BJ (cell line): ENCODE data around the gene HERC3. TPM values are rescaled to one million over a fixed set of nuclear protein-coding genes. Genes with fewer than 3 reads are reported as not detected.

ENCODE experiments used
- CTCF ChIA-PET: fragments of 350-600 bp; formaldehyde crosslinking; extraction: SDS; loops from one replicate; lab custom pipeline; 2021; ENCODE audit warnings: antibody characterized with exemption, inconsistent platforms; lab: Yijun Ruan, JAX
- POLR2A ChIA-PET: fragments of 300-600 bp; sonication (Branson Sonifier 250); formaldehyde crosslinking; extraction: SDS; loops from one replicate; lab custom pipeline; 2021; ENCODE audit warnings: antibody characterized with exemption; lab: Charles Lee
- DNase-seq: peaks from one replicate; pipeline ENCODE4 v3.0.0-alpha.2; 2011; ENCODE audit warnings: low read depth
- H3K27me3 ChIP-seq: 2 replicates; pipeline ENCODE4 v1.6.0; 2011; ENCODE audit warnings: low read length; ENCODE audit not compliant: control insufficient read depth, insufficient read depth
- H3K36me3 ChIP-seq: 2 replicates; pipeline ENCODE4 v1.5.1; 2011; ENCODE audit warnings: low read length; ENCODE audit not compliant: control insufficient read depth, insufficient read depth
- H3K4me3 ChIP-seq: 2 replicates; pipeline ENCODE4 v1.5.1; 2011; ENCODE audit warnings: low read depth, mild to moderate bottlenecking, control low read depth, low read length
- polyA plus RNA-seq: library from polyadenylated mRNA; depleted of rRNA; stranded (reverse); fragments of >200 nt; gene quantifications from 2 replicates; pipeline ENCODE4 v1.2.3, GENCODE V29; 2011
- TF ChIP-seq, protein P1 (sequence below): IDR thresholded peaks from 2 replicates; pipeline ENCODE4 v1.5.1; 2011; ENCODE audit warnings: low read depth, mild to moderate bottlenecking, control low read depth, inconsistent platforms, low read length, moderate library complexity; ENCODE audit not compliant: insufficient read depth

The HERC3 gene
- polyA plus RNA-seq, 1 experiment: 13.0 TPM

DNA sequence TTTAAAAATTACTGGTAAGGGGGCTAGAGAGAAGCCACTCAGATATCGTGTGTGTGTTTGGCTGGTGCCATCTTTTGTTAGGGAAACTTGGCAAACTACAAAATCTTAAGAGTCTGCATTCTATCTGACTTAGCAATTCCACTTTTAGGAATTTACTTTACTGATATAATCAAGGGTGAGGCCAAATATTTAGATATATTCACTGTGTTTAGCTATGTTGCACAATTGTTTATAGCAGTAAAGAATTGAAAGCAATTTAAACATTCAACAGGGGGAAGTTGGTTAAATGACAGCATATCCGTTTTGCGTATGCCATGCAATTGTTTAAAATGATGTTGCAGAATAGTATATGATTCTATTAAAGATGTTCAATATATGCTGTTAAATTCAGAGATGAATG is 6.4 kb upstream of the HERC3 start:
- Histone ChIP-seq H3K27me3 (no peaks in the 10 kb centered on the region), H3K36me3 (no peaks in the 10 kb centered on the region), H3K4me3 (no peak overlapping the region)
- ChIA-PET POLR2A (no interaction called here), CTCF (no interaction called here)
- DNase-seq: no peak
- TF ChIP-seq, protein P1, sequence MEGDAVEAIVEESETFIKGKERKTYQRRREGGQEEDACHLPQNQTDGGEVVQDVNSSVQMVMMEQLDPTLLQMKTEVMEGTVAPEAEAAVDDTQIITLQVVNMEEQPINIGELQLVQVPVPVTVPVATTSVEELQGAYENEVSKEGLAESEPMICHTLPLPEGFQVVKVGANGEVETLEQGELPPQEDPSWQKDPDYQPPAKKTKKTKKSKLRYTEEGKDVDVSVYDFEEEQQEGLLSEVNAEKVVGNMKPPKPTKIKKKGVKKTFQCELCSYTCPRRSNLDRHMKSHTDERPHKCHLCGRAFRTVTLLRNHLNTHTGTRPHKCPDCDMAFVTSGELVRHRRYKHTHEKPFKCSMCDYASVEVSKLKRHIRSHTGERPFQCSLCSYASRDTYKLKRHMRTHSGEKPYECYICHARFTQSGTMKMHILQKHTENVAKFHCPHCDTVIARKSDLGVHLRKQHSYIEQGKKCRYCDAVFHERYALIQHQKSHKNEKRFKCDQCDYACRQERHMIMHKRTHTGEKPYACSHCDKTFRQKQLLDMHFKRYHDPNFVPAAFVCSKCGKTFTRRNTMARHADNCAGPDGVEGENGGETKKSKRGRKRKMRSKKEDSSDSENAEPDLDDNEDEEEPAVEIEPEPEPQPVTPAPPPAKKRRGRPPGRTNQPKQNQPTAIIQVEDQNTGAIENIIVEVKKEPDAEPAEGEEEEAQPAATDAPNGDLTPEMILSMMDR: no peak

DNA sequence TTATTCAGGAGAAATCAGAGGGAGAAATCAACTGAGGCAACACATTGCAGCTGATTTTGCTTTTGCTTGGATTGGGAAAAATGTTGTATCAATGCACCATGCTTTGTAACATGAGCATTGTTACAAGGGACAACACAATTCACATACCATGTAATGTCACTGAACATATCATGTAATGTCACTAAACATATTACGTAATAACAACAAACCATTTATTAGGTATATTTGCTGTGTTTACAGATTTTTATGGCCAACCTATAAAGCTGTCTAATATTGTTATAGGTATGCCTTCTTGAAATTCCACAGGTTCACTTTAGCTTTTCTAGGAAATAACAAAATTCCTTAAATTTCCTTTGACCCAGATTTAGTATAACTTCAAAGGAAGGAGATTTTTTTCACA is 5.0 kb upstream of the HERC3 start:
- CTCF ChIA-PET: interaction anchor here (0.6 kb wide), 1 partner anchor 76 kb away, joined by 3 read pairs; no protein-coding TSS in a partner anchor

DNA sequence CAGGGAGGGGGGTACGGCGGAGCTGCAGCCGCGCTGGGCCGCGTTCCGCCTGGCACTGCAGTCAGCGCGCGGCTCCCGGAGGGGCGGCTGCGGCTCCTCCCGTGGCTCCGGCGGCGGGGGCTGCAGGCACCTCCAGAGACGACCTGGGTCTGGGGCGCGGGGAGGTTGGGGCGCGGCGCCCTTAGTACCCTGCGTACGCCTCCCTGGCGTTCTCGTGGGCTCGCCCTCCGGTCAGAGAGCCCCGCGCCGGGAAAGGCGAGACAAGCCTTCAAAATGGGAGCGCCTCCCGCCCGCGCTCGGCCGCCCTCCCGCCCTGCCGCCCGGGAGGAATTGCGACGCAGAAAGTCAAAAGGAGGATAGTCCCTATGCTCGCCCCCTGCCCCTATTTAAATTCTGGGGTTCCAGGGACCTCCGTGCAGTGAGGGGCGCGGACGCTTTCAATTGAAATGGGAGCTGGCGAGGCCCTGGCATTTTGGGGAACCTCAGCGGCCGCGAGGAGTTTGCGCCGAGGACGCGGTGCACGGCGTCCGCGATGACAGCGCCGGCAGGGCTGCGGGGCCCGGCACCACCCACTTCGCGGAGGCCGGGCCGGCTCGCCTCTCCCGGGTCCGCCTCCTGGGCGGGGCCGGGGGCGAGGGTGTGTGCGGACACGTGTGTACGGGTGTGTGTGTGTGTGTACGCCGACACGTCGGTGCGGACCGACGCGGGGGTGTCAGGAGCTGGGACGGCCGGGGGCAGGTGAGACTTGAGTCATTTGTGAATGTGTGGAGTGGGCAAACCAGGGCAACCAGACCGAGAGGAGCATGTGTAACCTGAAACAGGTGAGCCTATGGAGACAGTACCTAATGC is 544 bp downstream of the HERC3 start:
- ChIA-PET CTCF (interaction anchor here (1.0 to 1.8 kb wide), 3 partner anchors 9 to 67 kb away, joined by 3 to 8 read pairs (median 5); no protein-coding TSS in a partner anchor), POLR2A (no interaction called here)

More for the DNA sequence above, 5.0 kb upstream of the HERC3 start:
- Histone ChIP-seq H3K27me3 (no peaks in the 10 kb centered on the region), H3K36me3 (no peaks in the 10 kb centered on the region), H3K4me3 (no peak overlapping the region)
- DNase-seq: no peak
- POLR2A ChIA-PET: no interaction called here
- TF ChIP-seq, protein P1: no peak

DNA sequence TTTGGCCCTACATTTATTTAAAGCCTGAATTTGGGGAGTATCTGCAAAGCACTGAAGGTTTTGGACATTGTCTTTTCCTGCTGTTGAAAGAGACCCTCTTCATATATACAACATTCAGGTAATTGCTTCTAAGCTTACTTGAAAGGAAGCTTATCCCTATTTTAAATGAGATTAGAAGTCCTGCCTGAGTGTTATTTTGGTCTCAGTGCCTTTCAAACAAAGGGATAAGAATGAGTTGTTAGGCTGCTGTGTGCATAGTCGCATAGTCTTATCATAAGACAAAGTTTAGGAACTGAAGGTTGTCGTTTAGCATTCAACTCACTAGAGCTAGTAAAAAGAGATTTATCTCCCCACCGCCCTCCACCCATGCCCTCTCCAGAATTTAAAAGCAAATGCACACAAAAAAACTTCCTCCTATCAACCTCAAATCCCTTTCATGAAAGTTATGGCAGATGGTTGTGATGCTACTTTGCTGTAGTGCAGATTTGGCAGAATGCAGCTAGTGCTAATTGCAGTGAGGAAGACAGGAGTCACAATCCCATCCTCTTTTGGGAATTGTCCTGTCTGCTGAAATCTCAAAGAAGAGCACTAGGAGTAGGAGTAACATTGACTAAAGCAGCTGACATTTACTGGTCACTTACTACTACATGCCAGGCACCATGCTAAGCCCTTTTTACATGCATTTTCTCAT is 5.8 kb downstream of the HERC3 start:
- CTCF ChIA-PET: interaction anchor here (1.3 to 1.5 kb wide), 3 partner anchors 19 to 67 kb away, joined by 3 to 4 read pairs (median 4); no protein-coding TSS in a partner anchor

More for the DNA sequence above, 544 bp downstream of the HERC3 start:
- Histone ChIP-seq H3K27me3 (no peaks in the 10 kb centered on the region), H3K36me3 (no peaks in the 10 kb centered on the region), H3K4me3 (peak overlapping the region; percentile 86)
- TF ChIP-seq, protein P1: no peak
- DNase-seq: no peak

More for the DNA sequence above, 5.8 kb downstream of the HERC3 start:
- DNase-seq: no peak
- POLR2A ChIA-PET: no interaction called here
- Histone ChIP-seq H3K27me3 (no peaks in the 10 kb centered on the region; the same call in 1 of the 2 replicates), H3K36me3 (peaks cover 2% of the 10 kb centered on the region; the same call in 1 of the 2 replicates), H3K4me3 (no peak overlapping the region)
- TF ChIP-seq, protein P1: no peak
